Brain pericyte (primary cell): ENCODE data around the gene STAM.

Experiments
- DNase-seq: peaks from one replicate; pipeline ENCODE4 v3.0.0-alpha.2; 2012; ENCODE audit warnings: low read depth, low spot score

Gene STAM

DNA sequence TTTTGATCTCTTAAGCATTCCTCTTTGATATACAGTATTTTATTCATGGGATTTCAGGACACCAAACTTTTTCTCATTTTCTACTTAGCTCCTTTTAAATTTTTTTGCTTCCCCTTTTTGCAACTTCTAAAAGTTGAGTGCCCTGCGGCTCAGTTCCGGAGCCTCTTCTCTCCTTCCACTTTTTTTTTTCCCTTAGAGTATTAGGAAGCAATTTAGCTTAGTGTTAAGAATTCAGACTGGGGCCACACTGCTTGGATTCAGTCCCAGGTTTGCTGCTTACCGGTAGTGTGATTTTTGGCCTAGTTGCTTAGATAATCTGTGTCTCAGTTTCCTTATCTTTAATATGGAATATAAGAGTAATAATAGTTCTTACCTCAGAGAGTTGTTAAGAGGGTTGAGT is 3.4 kb downstream of the STAM start:
- no peak for DNase-seq

DNA sequence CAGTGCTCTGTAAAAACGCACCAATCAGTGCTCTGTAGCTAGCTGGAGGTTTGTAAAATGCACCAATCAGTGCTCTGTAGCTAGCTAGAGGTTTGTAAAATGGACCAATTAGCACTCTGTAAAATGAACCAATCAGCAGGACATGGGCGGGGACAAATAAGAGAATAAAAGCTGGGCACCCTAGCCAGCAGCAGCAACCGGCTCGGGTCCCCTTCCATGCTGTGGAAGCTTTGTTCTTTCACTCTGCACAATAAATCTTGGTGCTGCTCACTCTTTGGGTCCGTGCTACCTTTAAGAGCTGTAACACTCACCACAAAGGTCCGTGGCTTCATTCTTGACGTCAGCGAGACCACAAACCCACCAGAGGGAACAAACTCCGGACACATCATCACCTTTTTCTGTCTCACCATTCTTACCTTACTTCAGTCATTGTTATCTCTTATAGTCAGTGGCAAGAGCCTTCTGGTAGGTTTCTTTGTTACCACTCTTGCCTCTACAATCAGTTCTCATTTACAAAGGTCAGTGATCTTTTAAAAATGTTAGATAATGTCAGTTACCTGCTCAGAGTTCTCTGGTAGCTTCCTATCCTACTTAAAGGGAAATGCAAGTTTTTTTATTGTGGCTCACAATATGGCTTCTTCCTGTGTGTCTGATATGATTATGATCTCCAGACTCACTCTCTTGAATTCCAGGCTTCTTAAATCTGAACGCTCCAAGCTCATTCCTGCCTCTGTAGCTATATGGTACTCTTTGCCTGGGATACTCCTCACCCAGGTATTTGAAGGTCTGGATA is 4.5 kb downstream of the STAM start:
- no peak for DNase-seq

DNA sequence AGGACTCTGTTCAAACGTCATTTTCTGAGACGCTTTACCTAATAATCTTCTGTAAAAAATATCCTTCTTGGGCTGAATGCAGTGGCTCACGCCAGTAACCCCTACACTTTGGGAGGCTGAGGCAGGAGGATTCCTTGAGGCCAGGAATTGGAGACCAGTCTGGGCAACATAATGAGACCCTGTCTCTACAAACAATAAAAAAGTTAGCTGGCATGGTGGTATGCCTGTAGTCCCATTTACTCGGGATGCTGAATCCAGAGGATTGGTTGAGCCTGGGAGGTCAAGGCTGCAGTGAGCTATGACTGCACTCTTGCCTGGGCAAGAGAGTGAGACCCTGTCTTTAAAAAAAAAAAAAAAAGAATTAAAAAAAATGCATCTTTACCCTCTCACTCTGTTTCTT is 5.1 kb downstream of the STAM start:
- DNase-seq, result no peak

DNA sequence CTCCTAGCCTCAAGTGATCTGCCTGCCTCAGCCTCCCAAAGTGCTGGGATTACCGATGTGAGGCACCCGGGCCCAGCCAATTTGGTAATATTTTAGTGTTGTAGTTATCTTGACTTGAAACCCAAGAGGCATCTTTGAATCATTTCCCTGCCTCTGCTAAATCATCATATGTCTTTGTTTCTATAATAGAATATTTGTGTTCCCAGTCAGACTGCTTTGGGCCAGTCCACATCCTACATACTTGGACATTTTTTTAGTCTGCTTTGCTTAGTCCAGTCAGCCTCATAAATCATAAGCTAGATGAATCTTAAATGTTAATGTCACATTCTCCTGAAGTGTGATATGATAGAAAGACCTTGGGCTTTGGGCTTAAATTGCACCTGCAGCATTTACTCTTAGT is 5.9 kb downstream of the STAM start:
- no peak for DNase-seq

DNA sequence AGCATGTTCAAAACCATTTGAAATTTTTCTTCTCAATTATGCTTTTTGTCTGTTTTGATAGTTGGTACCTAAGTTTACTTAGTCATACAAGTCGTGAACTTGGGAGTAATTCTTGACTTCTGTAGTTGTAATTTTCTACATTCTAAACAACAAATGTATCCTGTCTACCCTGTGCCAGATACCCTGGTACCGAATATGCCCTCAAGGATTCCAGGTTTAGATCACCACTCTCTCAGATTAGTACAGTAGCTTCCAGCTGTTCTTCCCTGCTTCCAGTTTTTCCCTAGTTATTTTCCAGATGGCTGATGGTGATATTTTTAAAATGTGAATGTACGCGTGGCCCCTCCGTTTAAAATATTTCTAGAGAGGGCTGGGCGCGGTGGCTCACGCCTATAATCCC is 6.5 kb downstream of the STAM start:
- no peak for DNase-seq

DNA sequence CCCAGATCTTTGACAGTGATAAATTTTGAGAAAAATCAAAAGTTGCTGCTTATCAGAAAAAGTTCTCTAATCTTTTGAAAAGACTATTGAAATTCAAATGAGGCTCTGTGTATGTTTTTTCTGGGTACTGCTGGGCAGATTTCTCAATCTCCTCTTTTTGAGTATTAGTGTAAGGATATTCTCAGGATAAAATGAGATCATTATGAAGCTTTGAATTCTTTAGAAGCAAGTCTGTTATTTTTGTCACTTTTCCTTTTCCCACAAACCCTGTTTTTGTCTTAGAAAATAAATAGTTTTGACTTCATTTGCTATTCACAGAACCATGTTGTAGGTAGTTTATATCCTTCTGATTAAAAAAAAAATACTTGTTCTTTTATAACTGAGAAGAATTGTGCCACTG is 7.9 kb downstream of the STAM start:
- DNase-seq, result no peak

DNA sequence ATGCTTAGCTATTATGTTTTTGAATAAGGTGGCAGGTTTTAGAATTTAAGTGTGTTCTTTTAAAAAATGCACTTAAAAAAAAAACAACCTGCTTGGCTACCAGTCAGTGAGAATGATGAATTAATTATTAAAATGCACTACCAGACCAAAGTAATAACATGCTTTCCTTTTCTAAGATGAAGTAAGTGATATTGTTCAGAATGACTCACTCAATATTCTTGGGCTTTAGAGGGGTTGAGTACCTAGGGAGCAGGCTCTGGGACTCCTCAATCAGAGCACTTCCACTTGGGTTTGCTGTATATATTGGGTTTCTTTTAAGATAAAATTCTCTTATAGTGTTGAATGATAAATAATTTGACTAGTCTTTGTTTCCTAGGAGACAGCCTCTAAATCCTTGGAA is 8.6 kb downstream of the STAM start:
- no peak for DNase-seq

DNA sequence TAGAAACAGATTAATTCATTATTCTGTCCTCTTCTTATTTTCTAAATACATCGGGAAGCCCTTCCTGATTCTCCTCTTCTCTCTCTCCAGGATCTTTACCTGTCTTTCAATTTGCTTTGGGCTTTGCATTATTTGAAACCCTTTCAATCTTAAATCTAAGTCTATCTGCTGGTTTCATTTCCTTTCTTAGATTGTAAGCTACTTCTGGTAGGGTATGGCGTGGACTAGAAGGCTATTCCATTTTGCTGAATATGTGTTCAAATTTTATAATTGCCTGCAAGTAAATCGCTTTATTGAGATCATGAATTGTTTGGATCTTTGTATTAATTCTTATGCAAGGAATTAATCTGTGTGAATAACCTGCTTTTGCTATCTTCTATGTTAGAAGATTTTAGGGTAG is 11.1 kb downstream of the STAM start:
- DNase-seq, result no peak

DNA sequence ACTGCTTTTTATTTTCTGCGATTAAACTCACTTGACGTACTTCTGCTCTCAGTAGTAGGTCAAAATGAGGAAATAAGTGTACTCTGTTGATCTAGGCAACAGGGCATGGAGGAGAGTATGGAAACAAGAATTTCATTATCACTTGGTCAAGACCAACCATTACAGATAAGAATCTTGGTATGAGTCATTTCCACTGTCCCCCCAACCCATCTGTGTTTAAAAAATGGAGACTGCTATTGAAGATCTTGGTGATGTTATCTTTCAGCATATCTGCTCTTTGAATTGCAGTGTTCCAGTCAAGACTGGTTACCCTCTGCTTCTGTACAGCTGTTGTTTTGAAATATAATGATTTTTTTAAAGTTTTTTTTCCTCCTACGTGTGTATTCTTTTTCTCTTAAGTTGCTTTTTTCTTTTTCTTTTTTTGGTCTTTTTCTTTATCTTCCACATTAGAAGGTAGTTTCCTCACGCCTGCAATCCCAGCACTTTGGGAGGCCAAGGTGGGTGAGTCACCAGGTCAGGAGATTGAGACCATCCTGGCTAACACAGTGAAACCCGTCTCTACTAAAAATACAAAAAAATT is 11.7 kb downstream of the STAM start:
- DNase-seq, result no peak

DNA sequence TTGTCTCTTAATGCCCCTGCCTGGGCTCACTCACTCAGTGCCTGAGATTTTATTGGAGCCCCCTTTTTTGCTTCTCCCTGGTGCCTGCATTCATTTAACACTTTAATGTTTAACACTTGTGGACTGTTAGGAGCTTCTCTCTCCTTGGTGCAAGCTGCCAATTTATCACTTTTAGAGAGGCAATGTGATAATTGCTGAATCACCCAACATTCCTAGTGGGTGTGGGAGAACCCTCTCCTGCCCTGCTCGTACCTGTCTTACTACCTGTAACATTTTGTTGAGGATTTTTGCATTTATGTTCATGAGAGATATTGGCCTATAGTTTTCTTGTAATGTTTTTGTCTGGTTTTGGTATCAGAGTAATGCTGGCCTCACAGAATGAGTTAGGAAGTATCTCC is 13.2 kb downstream of the STAM start:
- no peak for DNase-seq

DNA sequence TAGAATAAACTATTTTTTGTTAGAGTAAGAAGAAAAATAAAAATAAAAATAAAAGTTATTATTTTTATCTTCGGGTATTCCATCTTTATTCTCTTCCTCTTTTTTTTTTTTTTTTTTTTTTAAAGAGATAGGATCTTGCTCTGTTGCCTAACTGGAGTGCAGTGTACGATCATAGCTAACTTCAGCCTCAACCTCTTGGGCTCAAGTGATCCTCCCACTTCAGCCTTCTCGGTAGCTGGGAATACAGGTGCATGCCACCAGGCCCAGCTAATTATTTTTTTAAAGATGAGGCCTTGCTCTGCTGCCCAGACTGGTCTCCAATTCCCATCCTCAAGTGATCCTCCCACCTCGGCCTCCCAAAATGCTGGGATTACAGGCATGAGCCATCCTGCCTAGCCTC is 15.4 kb downstream of the STAM start:
- DNase-seq, result no peak

DNA sequence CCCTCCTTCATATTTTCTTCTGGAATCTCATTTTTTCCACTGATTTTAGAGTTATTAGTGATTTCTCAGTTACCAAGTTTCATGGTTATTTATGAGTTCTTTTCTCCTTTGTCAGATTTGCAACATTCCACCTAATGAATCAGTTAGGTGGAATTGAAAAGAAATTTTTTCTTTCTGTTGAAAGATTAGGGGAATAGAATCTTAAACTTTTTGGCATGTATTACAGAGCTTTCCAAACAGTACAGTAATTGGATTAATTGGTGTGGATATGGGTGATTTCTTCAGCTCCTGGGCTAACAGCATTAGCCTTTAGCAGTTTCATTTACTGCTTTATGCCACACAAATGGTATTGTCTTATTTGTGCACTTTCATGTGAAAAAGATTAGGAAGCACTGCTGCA is 17.0 kb downstream of the STAM start:
- no peak for DNase-seq

DNA sequence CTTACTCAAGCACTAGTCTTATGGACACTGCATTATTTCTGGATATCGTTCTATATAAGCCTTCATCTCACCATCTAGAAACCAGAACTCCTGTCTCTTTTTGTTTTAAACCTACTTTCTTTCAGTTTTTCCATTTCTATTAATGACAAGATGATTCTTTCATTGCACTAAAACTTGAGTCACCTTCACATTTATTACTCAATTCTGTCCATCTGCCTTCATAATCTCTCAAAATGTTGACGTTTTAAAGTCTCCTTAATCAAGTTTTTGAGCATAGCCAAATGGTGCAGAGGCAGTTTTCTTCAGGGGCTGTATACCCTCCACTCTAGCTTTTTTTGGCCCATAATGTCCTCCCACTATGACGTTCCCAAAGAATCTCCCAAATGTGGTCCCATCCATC is 17.6 kb downstream of the STAM start:
- no peak for DNase-seq

DNA sequence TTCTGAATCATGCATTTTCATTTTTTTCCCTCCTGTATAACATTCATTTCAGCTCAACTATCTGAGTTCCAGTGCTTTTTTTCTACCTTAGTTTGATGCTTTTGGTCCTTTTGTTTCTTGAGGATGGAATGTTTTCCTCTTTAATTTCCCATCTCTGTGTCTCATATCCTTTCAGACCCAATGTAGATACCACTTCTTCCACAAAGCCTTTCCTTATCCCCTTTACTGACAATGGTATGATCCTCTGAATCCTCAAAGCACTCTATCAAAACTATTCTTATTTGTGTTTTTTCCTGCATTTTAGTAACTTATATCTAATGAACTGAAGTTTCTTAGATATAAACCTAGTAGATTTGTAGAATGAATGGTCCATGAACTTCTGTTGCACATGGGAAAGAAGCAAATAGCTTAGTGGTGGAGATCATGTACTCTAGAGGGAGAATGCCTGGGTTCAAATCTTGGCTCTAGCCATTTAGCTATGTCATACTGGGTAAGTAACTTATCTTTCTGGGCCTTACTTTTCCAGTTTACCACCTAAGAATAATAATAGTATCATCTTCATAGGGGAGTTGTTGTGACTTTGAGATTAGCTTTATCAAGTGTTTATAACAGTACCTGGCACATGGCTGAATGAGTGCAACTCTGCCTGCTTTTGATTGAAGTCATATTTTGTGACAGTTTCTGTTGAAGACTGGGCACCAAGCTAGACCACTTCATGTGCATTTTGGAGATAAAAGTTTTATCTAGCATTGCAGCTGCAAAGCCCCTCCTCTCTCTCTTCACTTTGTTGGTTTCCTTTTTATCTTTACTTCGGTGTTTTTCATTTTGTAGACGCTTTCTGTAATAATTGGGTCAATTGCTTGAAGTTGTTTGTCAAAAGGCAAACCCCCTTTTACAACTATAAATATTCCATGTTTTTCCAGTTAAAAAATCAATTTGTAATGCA is 18.5 kb downstream of the STAM start:
- DNase-seq, result no peak

DNA sequence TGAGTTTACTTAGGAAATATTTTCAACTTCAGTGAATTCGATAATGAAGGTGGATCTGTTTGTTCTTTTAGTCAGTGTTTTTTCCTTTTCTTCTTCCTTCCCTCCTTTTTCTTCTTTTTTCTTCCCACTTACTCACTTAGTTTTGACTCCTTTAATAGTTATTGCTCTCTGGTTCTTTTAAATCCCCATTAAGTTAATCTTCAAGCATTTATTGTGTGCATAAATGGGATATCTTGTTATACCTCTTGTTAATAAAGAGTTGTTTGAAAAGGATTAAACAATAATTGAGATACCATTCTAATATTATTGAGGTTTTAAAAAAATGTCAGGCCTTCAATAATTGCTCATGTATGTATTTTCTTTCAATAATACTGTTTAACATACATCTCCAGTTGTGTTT is 19.5 kb downstream of the STAM start:
- DNase-seq, result no peak

DNA sequence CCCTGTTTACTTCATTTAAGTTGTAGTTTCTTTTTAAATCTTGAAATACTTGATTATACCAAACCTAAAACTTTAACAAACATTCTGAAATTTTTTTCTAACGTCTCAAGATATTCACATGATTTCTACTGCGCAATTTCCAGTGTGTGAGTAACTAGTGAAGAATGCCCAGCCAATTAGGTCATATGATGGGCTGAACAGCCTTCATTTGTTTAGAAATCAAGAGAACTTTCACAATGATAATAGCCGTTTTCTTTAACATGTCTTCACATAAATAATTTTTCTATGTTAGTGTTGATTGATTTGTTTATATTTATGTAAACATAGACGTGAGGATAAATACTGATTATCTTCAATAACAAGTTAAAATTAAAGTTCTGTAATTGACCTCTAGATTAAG is 21.8 kb downstream of the STAM start:
- peak; percentile 69 for DNase-seq

DNA sequence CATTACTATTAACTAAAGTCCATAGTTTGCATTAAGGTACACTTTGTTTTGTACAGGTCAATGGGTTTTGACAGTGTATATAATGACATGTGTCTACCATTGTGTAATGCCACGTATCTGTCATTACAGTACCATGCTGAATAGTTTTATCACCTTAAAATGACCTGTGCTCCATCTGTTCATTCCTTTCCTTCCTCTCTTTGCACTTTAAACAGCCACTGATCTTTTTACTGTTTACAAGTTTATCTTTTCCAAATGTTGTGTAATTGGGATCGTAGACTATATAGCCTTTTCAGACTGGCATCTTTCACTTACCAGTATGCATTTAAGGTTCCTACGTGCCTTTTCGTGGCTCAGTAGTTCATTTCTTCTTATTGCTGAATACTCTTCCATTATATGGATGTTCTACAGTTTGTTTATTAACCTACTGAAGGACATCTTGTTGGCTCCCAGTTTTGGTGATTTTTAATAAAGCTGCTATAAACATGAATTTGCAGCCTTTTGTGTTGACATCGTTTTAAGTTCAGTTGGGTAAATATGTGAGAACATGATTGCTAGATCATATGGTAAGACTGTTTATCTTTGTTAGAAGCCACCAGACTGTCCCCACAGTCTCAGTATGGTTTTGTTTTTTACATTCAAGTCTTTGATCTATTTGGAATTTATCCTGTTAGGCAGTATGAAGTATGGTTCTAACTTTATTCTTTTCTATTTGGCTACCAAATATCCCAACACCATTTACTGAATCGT is 24.7 kb downstream of the STAM start:
- DNase-seq, result no peak

DNA sequence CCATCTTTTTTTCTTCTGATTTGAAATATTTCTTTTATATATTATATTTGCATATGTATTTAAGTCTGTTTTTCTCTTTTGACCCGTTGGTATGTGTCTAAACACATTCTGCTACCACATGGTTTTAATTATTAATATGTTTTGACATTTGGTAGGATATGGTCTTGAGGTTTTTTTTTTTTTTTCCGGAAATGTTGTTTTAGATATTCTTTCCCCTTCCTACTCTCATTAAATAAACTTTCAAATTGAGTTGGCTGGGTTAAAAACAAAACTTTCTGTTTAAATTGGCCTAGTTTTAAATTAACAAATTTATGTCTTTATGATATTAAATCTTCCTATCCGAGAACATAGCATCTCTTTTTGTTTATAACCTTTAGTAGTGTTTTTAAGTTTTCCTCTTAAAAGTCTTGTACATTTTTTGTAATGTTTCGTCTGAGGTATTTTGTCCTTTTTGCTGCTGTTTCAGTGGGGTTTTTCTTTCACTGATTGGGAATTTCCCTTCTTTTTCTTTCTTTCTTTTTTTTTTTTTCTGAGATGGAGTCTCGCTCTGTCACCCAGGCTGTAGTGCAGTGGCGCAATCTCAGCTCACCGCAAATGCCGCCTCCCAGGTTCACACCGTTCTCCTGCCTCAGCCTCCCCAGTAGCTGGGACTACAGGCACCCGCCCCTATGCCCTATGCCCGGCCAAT is 25.4 kb downstream of the STAM start:
- DNase-seq, result no peak

DNA sequence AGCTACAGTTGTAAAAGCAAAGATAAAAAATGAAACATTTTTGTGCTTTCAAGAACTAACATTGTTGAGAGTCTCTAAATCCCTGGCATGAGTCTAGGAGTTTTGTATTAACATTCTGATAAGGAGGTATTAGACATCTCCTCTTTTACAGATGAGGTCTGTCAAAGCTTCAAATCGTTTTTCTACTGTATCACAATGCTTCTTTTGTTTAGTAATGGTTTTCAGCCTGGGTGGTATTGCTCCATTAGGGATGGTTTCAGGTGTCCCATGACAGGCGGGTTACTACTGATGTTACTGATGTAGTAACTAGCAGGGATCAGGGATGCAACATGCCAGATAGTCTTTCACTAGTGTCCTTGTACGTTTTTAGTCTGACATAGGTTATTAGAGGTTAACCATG is 27.4 kb downstream of the STAM start:
- DNase-seq, result no peak

DNA sequence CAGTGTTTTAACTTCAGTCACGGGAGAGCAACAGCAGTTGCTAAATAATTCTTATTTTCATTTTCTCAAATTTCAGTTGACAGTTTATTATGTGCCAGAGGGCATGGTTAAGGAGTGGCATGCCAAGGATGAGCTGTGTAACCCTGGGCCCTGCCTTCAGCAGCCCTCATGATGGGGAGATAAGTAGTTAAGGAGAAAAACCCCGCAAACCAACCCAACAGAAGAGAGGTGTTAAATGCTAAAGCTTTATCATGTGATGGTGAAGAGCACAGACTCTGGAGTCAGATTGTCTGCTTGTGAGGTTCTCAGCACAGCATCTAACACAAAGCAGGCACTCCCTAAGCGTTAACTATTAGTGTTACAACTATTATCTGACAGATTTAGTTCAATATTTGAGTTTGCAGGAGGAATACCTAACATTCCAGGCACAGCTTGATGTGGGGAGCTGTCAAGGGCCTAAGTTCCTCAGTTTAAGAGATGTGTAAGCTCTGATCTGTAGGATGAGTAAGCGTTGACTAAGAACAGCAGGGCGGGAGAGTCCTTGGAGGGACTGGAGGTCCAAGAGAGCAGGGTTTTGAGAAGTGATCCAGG is 29.6 kb downstream of the STAM start:
- DNase-seq, result peak; percentile 45

DNA sequence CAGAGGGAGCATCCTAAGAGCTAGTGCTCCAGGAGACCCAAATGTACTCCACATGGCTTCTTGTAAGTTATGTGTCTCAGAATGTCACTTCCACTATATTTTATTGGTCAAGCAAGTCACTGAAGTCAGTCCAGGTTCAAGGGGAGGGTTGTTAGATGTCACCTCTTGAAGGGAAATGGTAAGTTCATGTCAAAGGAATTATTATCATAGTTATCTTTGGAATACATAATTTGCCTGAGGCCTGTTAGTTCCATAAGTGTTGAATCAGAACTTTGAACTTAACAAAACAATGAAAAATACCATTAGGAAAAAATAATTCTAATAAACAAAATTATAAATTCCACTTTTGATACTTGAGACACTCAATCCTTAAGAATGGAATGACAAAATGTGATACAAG is 30.6 kb downstream of the STAM start:
- no peak for DNase-seq
